AG10803 (cell line): ENCODE measurements around the gene SUSD1.

Experiments used
- DNase-seq: peaks from one replicate; pipeline ENCODE4 v3.0.0; 2010; ENCODE audit warnings: low read depth
- H3K4me3 ChIP-seq: 2 replicates; pipeline ENCODE4 v1.5.1; 2011; ENCODE audit warnings: mild to moderate bottlenecking, low read length, control low read depth
- TF ChIP-seq, protein P1 (sequence below): conservative IDR thresholded peaks from 2 replicates; pipeline ENCODE4 v1.5.1; 2011; ENCODE audit warnings: mild to moderate bottlenecking, low read length, control low read depth, inconsistent platforms

SUSD1 gene

DNA sequence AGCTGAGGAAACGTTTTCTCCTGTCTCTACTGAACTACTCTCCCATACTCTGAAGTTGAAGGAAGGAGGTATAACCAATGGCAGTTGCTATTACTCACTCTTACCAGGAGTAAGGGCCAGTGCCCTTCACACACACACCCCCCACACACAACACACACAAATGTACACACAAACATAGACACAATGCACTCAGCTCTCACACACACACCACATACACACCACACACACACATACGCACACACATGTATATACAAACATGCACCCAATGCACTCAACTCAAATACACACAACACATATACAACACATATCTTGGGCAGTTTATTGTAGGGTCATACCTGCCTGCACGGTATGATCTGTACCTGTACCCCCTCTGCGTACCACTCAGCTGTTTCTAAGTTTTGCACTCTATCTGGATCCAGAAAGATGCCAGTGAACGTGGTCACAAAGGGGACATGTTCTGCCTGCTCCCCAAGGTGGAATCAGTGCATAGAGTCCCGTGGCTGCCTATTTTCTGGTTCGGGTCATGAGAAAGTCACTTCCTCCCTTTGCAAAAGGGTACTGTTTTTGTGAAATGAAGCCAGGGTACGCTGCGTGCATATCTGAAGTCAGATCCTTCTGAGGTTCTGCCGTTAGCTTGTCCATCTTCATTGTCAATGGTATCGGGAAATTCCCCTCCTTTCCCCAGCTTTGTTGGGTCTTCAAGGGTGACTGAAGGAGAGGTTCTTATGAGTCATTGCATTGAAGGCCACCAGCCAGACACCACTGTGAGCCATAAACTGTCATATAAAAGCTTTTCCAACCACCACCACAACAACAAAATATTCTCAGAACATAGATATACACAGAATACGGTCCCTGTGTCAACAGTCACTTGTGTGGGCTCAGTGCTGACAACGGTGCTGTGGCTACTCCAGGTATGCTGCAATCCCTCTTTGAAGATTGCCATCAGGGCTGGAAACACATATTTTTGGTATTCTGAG is 146.6 kb downstream of the SUSD1 start:
- no peak for DNase-seq
- TF ChIP-seq, protein P1, sequence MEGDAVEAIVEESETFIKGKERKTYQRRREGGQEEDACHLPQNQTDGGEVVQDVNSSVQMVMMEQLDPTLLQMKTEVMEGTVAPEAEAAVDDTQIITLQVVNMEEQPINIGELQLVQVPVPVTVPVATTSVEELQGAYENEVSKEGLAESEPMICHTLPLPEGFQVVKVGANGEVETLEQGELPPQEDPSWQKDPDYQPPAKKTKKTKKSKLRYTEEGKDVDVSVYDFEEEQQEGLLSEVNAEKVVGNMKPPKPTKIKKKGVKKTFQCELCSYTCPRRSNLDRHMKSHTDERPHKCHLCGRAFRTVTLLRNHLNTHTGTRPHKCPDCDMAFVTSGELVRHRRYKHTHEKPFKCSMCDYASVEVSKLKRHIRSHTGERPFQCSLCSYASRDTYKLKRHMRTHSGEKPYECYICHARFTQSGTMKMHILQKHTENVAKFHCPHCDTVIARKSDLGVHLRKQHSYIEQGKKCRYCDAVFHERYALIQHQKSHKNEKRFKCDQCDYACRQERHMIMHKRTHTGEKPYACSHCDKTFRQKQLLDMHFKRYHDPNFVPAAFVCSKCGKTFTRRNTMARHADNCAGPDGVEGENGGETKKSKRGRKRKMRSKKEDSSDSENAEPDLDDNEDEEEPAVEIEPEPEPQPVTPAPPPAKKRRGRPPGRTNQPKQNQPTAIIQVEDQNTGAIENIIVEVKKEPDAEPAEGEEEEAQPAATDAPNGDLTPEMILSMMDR: no peak
- H3K4me3 ChIP-seq: no peak overlapping the region

DNA sequence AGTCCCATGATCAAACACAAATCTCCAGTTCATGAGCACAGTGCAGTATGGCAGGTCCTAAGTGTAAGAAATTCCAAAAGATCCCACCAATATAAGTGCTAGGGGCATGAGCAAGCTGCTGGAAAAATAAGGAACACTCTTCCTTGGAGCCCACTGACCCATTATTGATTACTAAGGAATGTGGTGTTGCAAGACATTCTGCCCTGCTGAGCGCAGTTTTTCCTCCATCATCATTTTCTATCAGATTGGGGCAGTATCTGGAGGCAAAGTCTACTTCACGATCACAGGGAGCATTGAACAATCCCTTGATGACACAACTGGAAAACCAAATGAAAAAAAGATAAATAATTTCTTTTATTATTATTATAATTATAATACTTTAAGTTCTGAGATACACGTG is 149.2 kb downstream of the SUSD1 start:
- TF ChIP-seq, protein P1: no peak
- DNase-seq: no peak
- no peak overlapping the region for H3K4me3 ChIP-seq

DNA sequence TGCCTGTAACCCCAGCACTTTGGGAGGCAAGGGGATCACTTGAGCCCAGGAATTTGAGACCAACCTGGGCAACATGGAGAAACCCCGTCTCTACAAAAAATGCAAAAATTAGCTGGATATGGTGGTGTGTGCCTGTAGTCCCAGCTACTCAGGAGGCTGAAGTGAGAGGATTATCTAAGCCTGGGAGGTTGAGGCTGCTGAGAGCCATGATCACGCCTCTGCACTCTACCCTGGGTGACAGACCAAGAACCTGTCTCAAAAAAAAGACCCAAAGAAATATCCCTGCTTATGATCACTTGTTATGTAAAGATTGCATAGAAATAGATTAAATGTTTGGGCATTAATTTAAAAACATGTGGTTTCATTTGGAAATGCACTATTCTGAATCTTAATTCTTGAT is 153.4 kb downstream of the SUSD1 start:
- TF ChIP-seq, protein P1: no peak
- H3K4me3 ChIP-seq: no peak overlapping the region
- DNase-seq: no peak

DNA sequence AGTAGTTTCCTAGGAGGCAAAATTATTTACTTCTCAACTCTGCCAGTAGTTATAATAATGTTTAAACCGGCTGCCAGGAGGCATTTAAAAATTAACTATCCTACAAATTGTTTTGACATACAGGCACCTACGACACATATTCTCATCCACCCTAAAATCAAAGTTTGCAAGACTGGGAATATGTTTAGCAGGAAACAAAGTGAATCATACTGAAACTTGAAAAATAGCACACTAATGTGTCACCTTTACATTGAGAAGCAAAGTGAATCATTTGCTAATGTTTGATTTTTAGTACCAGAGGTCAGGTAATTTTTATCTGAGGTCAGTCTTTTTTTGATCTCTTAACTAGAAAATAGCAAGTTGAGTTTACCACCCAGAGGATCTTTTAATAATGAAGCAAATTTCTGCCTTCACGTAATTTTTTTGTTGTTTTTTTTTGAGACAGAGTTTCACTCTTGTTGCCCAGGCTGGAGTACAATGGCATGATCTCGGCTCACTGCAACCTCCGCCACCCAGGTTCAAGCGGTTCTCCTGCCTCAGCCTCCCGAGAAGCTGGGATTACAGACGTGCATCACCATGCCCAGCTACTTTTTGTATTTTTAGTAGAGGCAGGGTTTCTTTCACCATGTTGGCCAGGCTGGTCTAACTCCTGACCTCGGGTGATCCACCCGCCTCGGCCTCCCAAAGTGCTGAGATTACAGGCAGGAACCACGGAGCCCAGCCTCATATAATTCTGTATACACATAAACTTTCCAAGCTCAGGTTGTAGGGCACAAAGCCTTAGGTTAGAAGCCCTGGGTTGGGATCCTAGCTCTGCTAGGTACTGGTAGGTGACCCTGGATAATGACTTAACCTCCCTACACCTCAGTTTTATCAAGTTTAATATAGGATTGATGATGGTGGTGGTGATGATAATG is 154.2 kb downstream of the SUSD1 start:
- TF ChIP-seq, protein P1: no peak
- DNase-seq: peak; percentile 79
- no peak overlapping the region for H3K4me3 ChIP-seq

DNA sequence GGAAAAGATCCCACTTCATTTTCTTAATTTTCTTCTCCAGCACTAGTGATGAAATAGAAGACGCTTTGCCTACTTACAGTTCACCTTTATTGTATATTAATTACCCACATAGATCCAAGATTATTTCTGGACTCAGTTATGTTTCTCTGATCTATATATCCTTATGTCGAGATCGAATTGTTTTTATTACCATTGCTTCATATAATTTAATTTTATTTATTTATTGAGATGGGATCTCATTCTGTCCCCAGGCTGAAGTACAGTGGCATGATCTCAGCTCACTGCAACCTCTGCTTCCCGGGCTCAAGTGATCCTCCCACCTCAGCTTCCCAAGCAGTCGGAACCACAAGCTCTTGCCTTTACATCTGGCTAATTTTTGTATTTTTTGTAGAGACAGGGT is 157.2 kb downstream of the SUSD1 start:
- no peak overlapping the region for H3K4me3 ChIP-seq
- TF ChIP-seq, protein P1: no peak
- DNase-seq: no peak

DNA sequence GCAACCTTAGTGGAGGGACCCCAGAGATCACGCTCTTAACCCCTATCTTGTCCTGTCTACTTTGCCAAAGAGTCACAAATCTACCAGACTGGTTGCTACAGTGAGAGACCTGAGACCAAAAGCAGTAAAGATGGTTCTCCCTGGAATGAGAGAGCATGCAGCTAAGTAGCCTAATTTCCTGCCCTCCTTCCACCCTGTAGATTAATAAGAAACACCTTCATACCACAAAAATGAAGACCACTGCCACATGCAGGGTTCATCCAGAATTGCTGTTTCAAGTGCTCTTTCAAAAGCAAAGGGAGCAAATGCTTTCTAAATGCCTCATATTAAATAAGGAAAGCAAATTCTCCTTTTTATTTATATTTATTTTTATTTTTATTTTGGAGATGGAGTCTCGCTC is 159.4 kb downstream of the SUSD1 start:
- DNase-seq: no peak
- H3K4me3 ChIP-seq: no peak overlapping the region
- TF ChIP-seq, protein P1: no peak
